ENCODE data around the gene CCDC24. TPM values are rescaled to one million over a fixed set of nuclear protein-coding genes. Genes with fewer than 3 reads are reported as not detected.

The CCDC24 gene
- total and polyA plus RNA-seq, 9 of the 15 experiments (the other 6 are each of a cell fraction or from before 2014, with no cell fraction given): 0.31 to 4.5 (median 1.5) TPM

GRCh38 chr1:44029260-44029910 is 38.0 kb downstream of the CCDC24 start (continued):
- peak; percentile 71 for TF ChIP-seq BCOR (IDR thresholded peaks at IDR 0.05)
- TF ChIP-seq EGR1 (conservative IDR thresholded peaks at IDR 0.05): no peak
- no peak for TF ChIP-seq ZBTB49 (CRISPR knock-in tag; IDR thresholded peaks at IDR 0.05; ENCODE audit: borderline replicate concordance)
- no peak for TF ChIP-seq KAT2B (IDR thresholded peaks at IDR 0.05; ENCODE audit: low read depth, low read length)
- no peak for TF ChIP-seq STAT5A (IDR thresholded peaks at IDR 0.05; ENCODE audit: borderline replicate concordance, low read length)
- no peak for TF ChIP-seq ZNF584 (CRISPR knock-in tag; IDR thresholded peaks at IDR 0.05; ENCODE audit: low read depth)
- no peak; a peak in 1 of 4 replicates for TF ChIP-seq ARNT (IDR thresholded peaks at IDR 0.05)
- TF ChIP-seq ZNF407 (IDR thresholded peaks at IDR 0.05; ENCODE audit: low read depth): peak; percentile 32; the same call in 1 of the 2 replicates
- 0 out of 2 replicates have a peak, but pooled peaks have one; percentile 33 for TF ChIP-seq ZSCAN29 (IDR thresholded peaks at IDR 0.05)
- TF ChIP-seq RERE (CRISPR knock-in tag; IDR thresholded peaks at IDR 0.05; ENCODE audit: borderline replicate concordance): no peak
